ENCODE data around the gene SIL1.

GRCh38 chr5:139014726-139015125, 183.4 kb downstream of the SIL1 start:
- TF ChIP-seq, protein P1, sequence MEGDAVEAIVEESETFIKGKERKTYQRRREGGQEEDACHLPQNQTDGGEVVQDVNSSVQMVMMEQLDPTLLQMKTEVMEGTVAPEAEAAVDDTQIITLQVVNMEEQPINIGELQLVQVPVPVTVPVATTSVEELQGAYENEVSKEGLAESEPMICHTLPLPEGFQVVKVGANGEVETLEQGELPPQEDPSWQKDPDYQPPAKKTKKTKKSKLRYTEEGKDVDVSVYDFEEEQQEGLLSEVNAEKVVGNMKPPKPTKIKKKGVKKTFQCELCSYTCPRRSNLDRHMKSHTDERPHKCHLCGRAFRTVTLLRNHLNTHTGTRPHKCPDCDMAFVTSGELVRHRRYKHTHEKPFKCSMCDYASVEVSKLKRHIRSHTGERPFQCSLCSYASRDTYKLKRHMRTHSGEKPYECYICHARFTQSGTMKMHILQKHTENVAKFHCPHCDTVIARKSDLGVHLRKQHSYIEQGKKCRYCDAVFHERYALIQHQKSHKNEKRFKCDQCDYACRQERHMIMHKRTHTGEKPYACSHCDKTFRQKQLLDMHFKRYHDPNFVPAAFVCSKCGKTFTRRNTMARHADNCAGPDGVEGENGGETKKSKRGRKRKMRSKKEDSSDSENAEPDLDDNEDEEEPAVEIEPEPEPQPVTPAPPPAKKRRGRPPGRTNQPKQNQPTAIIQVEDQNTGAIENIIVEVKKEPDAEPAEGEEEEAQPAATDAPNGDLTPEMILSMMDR (IDR thresholded peaks at IDR 0.05), result no peak
- no peak for TF ChIP-seq EP300 (IDR thresholded peaks at IDR 0.05)
- no peak for TF ChIP-seq POLR2AphosphoS5 (IDR thresholded peaks at IDR 0.05)
